IPS-18c (cell line): ENCODE measurements around the gene COL23A1.

Source experiments
- H3K4me3 ChIP-seq: 2 replicates; pipeline ENCODE4 v1.7.0; 2013; ENCODE audit warnings: low read depth, mild to moderate bottlenecking, low read length, moderate library complexity; ENCODE audit not compliant: insufficient read depth
- H3K9me3 ChIP-seq: one replicate; pipeline ENCODE4 v1.6.1; 2013; ENCODE audit warnings: mild to moderate bottlenecking, low read length, moderate library complexity; ENCODE audit not compliant: control insufficient read depth, insufficient read depth

The COL23A1 gene

GRCh38 chr5:178569485-178569884 lies 20.7 kb downstream of the COL23A1 start:
- Histone ChIP-seq H3K9me3 (peaks cover 2% of the 10 kb centered on the region), H3K4me3 (no peak overlapping the region)

DNA sequence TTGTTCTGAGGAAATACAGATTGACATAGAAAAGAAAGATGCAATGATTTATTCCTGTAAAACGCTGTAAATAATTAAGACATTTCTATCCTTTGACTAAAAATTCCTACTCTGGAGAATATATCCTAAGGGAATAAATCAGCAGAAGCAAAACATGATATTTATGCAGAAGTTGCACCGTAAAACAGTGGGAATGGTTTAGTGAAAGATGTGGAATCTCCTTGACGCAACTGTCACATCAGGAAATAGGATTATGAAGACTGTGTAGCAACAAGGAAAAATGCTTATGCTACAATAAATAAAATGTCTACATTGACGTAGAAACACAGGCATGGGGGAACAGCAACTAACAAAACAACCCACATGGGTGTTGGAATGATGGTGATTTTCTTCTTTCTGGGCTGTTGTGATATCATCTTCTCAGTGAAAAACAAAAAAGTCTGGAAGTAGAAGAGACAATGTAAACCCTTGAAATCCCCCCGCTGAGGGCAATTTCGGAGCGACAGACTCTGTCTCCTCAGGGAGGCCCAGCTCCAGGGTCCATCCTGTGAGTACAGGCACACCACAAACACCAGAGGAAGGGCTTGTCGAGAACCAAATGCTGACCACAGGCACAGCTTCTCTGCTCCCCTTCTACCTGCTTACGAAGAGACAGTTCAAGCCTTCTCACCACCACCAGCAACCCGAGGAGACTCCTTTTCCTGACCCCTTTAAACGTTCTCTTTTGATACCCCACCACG lies 25.2 kb downstream of the COL23A1 start:
- Histone ChIP-seq H3K9me3 (peaks cover 2% of the 10 kb centered on the region), H3K4me3 (no peak overlapping the region)

DNA sequence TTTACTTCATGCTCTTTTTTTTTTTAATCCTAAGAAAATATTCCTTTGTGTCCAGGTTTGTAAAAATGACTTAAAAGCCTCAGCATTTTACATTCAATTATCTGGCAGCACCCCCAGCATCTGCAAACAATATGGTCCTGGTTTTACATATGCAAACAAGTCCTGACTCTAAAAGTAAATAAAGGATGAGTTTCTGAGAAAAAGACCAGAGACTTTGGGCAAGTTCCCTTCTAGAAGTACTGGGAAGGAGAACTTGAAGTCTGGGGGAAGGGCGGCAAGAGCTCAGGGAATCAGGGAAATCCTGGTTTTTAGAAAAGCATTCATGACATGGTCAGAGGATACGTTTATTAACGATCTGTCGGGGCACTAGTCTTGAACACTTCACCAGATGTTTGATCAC lies 25.8 kb downstream of the COL23A1 start:
- peaks cover 2% of the 10 kb centered on the region for H3K9me3 ChIP-seq
- H3K4me3 ChIP-seq, result no peak overlapping the region

- Histone ChIP-seq H3K9me3 (peaks cover 1% of the 10 kb centered on the region), H3K4me3 (no peak overlapping the region)
These were observed 26.6 kb downstream of the COL23A1 start for GRCh38 chr5:178563621-178564020.

DNA sequence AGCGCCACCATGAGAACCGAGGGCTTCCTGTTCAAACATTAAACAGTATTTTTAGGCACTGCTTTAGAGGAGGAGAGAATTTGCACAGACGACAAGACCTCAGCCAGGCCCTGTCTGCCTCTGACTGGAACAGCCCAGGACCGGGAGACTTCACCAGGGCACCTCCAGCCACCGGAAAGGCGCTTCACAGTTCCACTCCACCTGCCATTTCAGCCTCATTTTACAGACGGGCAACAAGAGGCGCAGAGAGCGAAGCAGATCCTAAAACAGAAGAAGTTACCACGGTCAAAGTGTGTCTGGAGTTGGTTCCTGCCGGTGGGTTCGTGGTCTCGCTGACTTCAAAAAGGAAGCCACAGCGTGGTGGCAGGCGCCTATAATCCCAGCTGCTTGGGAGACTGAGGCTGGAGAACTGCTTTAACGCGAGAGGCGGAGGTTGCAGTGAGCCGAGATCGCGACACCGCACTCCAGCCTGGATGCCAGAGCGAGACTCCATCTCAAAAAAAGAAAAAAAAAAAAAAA lies 28.4 kb downstream of the COL23A1 start:
- no peaks in the 10 kb centered on the region for H3K9me3 ChIP-seq
- H3K4me3 ChIP-seq, result no peak overlapping the region

- Histone ChIP-seq H3K9me3 (no peaks in the 10 kb centered on the region), H3K4me3 (no peak overlapping the region)
These were observed 29.3 kb downstream of the COL23A1 start for GRCh38 chr5:178560911-178561310.

- no peaks in the 10 kb centered on the region for H3K9me3 ChIP-seq
- H3K4me3 ChIP-seq, result no peak overlapping the region
These were observed 32.8 kb downstream of the COL23A1 start for GRCh38 chr5:178557416-178557815.

DNA sequence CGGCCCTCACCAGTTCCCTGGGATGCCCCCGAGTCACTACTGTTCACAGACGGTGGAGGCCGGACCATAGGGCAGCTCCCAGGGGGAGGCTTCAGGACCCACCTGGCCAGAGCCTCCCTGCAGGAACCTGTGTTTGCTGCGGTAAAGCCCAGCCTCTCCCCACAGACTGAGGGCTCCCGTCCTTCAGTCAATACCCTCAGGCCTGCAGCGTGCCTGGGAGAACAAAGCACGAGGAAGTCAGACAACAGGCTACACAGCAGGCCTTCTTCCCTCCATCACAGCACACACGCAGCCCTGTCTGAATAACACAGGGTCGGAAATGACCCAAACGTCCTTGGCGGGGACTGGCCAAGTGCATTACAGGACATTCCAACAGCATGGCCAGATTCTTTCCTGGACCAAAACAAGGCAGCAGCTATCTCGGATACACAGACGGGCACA lies 34.4 kb downstream of the COL23A1 start:
- Histone ChIP-seq H3K9me3 (no peaks in the 10 kb centered on the region), H3K4me3 (no peak overlapping the region)

DNA sequence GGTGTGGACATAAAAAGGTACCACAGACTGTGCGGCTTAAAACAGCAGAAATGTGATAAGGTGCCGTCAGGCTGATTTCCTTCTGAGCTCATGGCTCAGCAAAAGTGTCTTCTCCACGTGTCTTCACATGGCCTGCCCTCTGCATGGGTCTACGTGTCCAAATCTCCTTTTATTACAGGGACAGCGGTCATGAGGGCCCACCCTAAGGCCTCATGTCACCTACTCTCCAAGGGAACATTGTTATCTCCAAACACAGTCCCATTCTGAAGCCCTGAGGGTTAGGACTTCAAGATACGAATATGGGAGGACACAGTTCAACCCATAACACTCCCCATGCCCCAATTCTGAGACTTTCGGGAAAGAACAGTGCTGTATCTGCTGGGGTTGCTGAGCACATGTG lies 35.2 kb downstream of the COL23A1 start:
- no peak overlapping the region for H3K4me3 ChIP-seq
- no peaks in the 10 kb centered on the region for H3K9me3 ChIP-seq

DNA sequence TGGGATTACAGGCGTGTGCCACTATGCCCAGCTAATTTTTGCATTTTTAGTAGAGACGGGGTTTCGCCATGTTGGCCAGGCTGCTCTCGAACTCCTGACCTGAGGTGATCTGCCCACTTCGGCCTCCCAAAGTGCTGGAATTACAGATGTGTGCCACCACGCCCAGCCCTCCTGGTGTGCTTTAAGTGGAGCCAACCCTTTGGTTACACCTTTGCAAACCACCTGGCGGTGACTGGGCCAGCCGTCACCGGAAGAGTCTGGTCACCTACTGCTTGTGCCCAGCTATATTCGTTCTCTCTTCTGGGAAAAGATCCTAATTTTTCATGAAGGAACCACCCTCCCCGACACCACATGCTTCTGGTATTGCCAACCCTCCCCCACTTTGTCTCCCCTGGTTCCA lies 35.9 kb downstream of the COL23A1 start:
- H3K4me3 ChIP-seq, result no peak overlapping the region
- H3K9me3 ChIP-seq, result no peaks in the 10 kb centered on the region

DNA sequence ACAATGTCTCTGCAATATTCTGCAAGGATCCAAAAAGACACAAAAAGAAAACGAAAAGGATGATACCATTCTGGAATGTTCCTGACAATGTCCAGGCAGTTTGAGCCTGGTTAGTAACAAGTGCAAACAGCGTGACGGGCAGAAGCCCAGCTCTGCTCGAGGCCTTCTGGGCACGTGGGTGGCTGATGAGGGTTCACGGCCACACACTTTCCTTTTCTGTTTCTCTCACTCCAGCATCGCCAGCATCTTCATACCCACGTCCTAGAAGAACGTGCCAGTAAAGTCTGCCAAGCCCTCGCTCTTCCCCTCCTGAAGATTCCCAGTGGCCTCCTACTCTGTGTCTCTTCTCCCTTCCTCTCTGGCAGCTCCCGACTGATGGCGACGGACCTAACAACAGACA lies 36.7 kb downstream of the COL23A1 start:
- H3K4me3 ChIP-seq, result no peak overlapping the region
- H3K9me3 ChIP-seq, result no peaks in the 10 kb centered on the region

DNA sequence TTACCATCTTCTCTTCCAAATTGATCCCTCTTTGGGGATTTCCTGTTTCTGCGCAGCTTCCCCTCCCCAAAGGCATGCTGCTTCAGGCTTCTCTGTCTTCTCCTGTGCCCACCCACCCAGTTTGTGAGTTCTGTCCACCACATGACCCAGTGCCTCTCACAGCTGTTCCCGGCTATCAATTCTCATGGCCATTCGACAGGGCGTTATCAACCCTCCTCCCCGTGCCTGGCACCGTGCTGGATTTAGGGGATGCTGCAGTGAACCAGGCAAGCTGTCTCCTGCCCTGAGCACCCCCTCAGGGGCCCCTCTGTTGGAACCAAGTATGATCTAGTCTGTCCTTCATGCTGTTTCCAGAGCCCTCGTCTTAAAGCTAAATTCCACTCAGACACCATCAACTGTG lies 38.7 kb downstream of the COL23A1 start:
- H3K4me3 ChIP-seq, result no peak overlapping the region
- no peaks in the 10 kb centered on the region for H3K9me3 ChIP-seq

GRCh38 chr5:178551059-178551458 lies 39.1 kb downstream of the COL23A1 start:
- no peaks in the 10 kb centered on the region for H3K9me3 ChIP-seq
- H3K4me3 ChIP-seq, result no peak overlapping the region

- no peak overlapping the region for H3K4me3 ChIP-seq
- H3K9me3 ChIP-seq, result no peaks in the 10 kb centered on the region
These were observed 41.4 kb downstream of the COL23A1 start for GRCh38 chr5:178548746-178549145.

DNA sequence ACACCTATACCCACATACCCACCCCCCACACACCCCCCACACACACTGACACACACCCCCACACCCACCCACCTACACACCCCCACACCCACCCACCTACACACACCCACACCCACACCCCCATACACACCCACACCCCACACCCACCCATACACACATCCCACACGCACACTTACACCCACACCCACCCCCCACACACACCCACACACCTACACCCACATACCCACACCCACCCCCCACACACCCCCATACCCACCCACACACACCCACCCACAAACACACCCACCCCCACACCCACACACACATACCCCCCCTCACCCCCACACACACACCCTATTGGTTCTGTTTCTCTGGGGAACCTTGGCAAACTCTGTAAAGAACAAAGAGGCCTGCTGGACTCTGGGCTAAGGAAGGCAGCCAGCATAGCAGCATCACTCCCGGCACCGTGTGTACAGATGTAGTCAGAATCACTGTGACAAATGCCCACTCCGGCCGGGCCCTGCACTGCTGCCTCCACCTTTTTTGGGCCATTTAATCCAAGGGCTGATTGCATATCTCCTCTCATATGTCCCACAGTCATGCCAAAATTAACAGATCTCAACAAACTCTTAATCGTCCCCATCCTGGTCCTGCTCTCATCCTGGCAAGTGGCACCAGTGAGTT lies 42.3 kb downstream of the COL23A1 start:
- Histone ChIP-seq H3K9me3 (no peaks in the 10 kb centered on the region), H3K4me3 (no peak overlapping the region)

- H3K4me3 ChIP-seq, result no peak overlapping the region
- H3K9me3 ChIP-seq, result no peaks in the 10 kb centered on the region
These were observed 43.0 kb downstream of the COL23A1 start for GRCh38 chr5:178547052-178547666.

DNA sequence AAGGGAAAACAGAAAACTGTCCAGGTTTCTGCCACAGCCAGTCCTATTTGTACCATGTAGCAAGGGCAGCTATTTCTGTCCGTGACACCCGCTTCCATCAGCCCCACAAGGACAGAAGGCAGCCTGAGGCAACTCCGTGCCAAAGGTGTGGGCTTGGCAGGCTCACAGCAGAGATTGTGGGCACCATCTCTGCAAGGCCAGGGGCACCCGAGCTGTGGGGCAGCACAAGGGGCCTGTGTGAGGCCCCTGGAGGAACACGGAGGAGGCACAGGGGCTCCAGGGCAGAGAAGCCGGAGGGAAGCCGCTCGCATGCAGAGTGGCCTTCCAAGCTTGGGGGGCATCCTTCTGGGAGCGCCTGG lies 43.5 kb downstream of the COL23A1 start:
- Histone ChIP-seq H3K4me3 (no peak overlapping the region), H3K9me3 (no peaks in the 10 kb centered on the region)
